Right atrium auricular region (tissue), 2 donors: ENCODE measurements around the gene ACTN4. TPM values are rescaled to one million over a fixed set of nuclear protein-coding genes. Genes with fewer than 3 reads are reported as not detected.
A peak's percentile ranks its signal among the peaks of the same experiment; 100 is the strongest.

Source experiments
- DNase-seq: peaks from one replicate; pipeline ENCODE4 v3.0.0-alpha.2; 2019; ENCODE audit warnings: low spot score
- H3K27ac ChIP-seq, 2 donors: fragments of 200-600 bp; sonication (generic); 1 replicate in 1 of 2; 2 replicates in 1 of 2; pipeline ENCODE4 v1.5.1; 2016 to 2019
- H3K27me3 ChIP-seq, 2 donors: fragments of 200-600 bp; sonication (generic); one replicate each; pipeline versions ENCODE4 v1.5.1 to v1.6.0; 2017 to 2019
- H3K36me3 ChIP-seq: fragments of 200-600 bp; sonication (generic); one replicate; pipeline ENCODE4 v1.5.1; 2016
- H3K4me1 ChIP-seq, 2 donors: fragments of 200-600 bp; sonication (generic); one replicate each; pipeline versions ENCODE4 v1.5.1 to v1.6.0; 2017 to 2019
- H3K4me3 ChIP-seq, 2 donors: fragments of 200-600 bp; sonication (generic); 1 replicate in 1 of 2; 2 replicates in 1 of 2; pipeline ENCODE4 v1.5.1; 2017 to 2019; ENCODE audit warnings: mild to moderate bottlenecking in 1 of 2, moderate library complexity in 1 of 2
- H3K9me3 ChIP-seq, 2 donors: fragments of 200-600 bp; sonication (generic); one replicate each; pipeline ENCODE4 v1.5.1; 2019
- total RNA-seq, 2 donors: library from RNA; depleted of rRNA; stranded (reverse); fragments of >200 nt; gene quantifications; one replicate each; pipeline ENCODE4 v1.1.0, GENCODE V29; 2016
- TF ChIP-seq, protein P1 (sequence below), 2 donors: fragments of 200-600 bp; sonication (generic); IDR thresholded peaks; one replicate each; pipeline ENCODE4 v1.5.1; 2019; ENCODE audit warnings: antibody characterized with exemption in 2 of 2

ACTN4 gene
- total RNA-seq, 2 donors from 2014 or later: 115 to 180 TPM

DNA sequence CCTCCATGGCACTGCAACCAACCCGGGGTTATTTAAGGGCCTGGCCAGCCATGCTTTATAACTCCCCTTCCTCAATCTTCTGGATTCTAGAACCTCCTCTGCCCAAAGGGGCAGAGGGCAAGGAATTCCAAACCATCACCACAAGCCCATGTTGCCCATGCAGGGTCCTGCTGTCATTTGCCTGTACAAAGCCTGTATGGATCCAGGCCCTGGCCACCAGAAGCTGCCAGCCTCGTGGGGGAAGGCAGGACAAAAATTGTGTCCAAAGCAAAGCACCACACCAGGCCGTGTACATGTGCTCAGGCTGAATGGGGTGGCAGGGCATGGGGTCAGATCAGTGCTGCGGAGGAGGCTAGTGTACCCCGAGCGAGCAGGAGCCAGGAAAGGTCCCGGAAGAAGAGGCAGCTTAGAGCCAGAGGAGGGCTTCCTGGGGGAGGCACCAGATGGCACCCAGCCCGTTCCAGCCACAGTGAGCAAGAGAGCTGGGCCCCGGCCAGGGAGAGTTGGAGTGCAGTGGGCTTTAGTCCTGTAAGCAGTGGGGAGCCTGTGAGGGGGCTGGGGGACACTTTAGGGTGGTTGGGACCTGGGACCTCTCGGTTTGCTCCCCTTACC lies 61.1 kb downstream of the ACTN4 start:
- no peaks in the 10 kb centered on the region for H3K9me3 ChIP-seq
- H3K27me3 ChIP-seq: no peaks in the 10 kb centered on the region
- peaks cover 3 to 95% of the 10 kb centered on the region in 2 donors for H3K4me1 ChIP-seq
- TF ChIP-seq, protein P1, sequence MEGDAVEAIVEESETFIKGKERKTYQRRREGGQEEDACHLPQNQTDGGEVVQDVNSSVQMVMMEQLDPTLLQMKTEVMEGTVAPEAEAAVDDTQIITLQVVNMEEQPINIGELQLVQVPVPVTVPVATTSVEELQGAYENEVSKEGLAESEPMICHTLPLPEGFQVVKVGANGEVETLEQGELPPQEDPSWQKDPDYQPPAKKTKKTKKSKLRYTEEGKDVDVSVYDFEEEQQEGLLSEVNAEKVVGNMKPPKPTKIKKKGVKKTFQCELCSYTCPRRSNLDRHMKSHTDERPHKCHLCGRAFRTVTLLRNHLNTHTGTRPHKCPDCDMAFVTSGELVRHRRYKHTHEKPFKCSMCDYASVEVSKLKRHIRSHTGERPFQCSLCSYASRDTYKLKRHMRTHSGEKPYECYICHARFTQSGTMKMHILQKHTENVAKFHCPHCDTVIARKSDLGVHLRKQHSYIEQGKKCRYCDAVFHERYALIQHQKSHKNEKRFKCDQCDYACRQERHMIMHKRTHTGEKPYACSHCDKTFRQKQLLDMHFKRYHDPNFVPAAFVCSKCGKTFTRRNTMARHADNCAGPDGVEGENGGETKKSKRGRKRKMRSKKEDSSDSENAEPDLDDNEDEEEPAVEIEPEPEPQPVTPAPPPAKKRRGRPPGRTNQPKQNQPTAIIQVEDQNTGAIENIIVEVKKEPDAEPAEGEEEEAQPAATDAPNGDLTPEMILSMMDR (IDR thresholded peaks at IDR 0.05): no peak
- no peak for DNase-seq
- no peak overlapping the region for H3K4me3 ChIP-seq
- H3K36me3 ChIP-seq: peaks cover 98% of the 10 kb centered on the region
- H3K27ac ChIP-seq: peak overlapping the region; percentile 86 to 93

GRCh38 chr19:38709119-38709518 lies 61.7 kb downstream of the ACTN4 start:
- H3K27ac ChIP-seq: peak overlapping the region; percentile 86 to 93
- no peak for DNase-seq
- TF ChIP-seq, protein P1 (IDR thresholded peaks at IDR 0.05): no peak
- peaks cover 98% of the 10 kb centered on the region for H3K36me3 ChIP-seq
- H3K27me3 ChIP-seq: no peaks in the 10 kb centered on the region
- H3K4me1 ChIP-seq: peaks cover 3 to 100% of the 10 kb centered on the region in 2 donors
- H3K9me3 ChIP-seq: no peaks in the 10 kb centered on the region
- no peak overlapping the region for H3K4me3 ChIP-seq

GRCh38 chr19:38709671-38710415 lies 62.4 kb downstream of the ACTN4 start:
- Histone ChIP-seq H3K27me3 (no peaks in the 10 kb centered on the region), H3K27ac (peak overlapping the region; percentile 86 to 93), H3K36me3 (peaks cover 98% of the 10 kb centered on the region), H3K4me1 (peaks cover 3 to 100% of the 10 kb centered on the region in 2 donors), H3K9me3 (no peaks in the 10 kb centered on the region), H3K4me3 (no peak overlapping the region)
- TF ChIP-seq, protein P1 (IDR thresholded peaks at IDR 0.05): no peak
- DNase-seq: no peak

GRCh38 chr19:38710416-38710702 lies 62.9 kb downstream of the ACTN4 start:
- Histone ChIP-seq H3K27me3 (no peaks in the 10 kb centered on the region), H3K9me3 (no peaks in the 10 kb centered on the region), H3K4me1 (peaks cover 3 to 97% of the 10 kb centered on the region in 2 donors), H3K36me3 (peaks cover 97% of the 10 kb centered on the region), H3K27ac (peak overlapping the region; percentile 86 to 93), H3K4me3 (no peak overlapping the region)
- no peak for DNase-seq
- TF ChIP-seq, protein P1 (IDR thresholded peaks at IDR 0.05): no peak

GRCh38 chr19:38710928-38711725 lies 63.7 kb downstream of the ACTN4 start:
- peaks cover 3 to 94% of the 10 kb centered on the region in 2 donors for H3K4me1 ChIP-seq
- no peak overlapping the region for H3K4me3 ChIP-seq
- H3K36me3 ChIP-seq: peaks cover 99% of the 10 kb centered on the region
- TF ChIP-seq, protein P1 (IDR thresholded peaks at IDR 0.05): no peak
- no peak for DNase-seq
- H3K27me3 ChIP-seq: no peaks in the 10 kb centered on the region
- peak overlapping the region; percentile 86 to 93 for H3K27ac ChIP-seq
- H3K9me3 ChIP-seq: no peaks in the 10 kb centered on the region
